HG02588 (cell line): Measurements from ENCODE around the gene CCDC78.
"Not testable (repeated sequence)": the region's sequence is repeated elsewhere in the genome, so short reads cannot be mapped to it uniquely, and the experiment has no call there.

Experiments
- ATAC-seq: cut with Tn5 transposase; IDR thresholded peaks from one replicate; pipeline ENCODE4 v1.9.1; 2021; ENCODE audit warnings: mild to moderate bottlenecking, moderate library complexity; ENCODE audit not compliant: unreplicated experiment

CCDC78 gene

DNA sequence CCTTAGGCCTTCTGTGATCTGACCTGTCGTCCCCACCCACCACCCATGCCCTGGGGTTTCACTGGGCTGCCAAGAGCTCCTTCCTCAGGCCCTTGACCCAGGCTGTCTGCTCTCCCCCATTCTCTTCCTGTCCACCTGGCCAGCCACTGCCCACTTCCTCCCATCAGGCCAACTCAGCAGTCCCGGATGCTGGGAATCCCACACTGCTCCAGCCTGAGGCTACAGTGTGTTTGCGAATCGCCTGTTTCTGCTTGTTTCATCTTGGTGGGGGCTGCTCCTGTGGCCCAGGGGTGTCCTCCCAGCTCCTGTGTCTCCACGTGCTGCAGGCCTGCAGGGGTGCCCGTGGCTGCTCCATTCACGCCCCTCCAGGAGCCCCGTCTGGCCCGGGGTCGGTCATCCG lies 12.2 kb downstream of the CCDC78 start:
- ATAC-seq = no peak

DNA sequence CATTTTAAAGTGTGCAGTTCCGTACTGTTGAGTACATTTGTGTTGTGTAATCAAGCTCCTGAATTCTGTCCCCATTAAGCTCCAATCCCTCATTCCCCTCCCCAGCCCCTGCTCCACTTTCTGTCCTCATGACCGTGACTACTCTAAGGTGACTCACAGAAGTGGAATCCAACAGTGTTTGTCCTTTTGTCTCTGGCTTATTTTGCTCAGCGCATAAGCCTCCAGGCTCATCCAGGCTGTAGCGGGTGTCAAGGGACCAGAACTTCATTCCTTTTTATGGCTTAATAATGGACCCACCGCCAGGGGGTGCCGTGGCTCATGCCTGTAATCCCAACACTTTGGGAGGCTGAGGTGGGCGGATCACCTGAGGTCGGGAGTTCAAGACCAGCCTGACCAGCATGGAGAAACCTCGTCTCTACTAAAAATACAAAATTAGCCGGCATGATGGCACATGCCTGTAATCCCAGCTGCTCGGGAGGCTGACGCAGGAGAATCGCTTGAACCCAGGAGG lies 13.4 kb downstream of the CCDC78 start:
- ATAC-seq = not testable (repeated sequence)

DNA sequence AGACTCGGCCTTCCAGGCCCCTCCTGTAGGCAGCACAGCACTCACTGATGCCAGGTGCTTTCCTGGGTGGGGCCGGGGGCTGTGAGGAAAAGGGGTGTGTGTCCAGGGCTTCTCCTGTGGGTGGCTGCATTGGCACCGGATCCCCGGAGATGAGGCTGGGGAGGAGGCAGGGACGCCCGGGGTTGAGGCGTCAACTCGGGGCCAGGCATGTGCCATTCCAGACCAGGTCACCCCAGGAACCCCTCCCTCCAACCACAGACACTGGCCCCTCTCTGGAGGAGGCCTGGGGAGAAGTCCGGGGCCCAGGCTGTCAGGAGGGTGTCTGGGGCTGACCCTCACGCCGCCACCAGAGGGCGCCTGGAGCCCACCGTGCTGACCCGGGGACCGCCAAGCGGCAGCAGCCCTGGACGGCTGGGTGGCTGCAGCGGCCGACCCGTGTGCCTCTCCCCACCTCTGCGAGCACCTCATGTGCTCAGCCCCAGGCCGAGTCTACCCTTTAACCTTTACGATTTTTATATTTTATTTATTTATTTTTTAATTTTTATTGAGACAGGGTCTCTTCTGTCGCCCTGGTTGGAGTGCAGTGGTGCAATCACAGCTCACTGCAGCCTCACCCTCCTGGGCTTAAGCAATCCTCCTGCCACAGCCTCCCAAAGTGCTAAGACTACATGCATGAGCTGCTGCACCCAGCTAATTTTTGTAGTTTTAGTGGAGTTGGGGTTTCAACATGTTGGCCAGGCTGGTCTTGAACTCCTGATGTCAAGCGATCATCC lies 14.5 kb downstream of the CCDC78 start:
- ATAC-seq = no peak

DNA sequence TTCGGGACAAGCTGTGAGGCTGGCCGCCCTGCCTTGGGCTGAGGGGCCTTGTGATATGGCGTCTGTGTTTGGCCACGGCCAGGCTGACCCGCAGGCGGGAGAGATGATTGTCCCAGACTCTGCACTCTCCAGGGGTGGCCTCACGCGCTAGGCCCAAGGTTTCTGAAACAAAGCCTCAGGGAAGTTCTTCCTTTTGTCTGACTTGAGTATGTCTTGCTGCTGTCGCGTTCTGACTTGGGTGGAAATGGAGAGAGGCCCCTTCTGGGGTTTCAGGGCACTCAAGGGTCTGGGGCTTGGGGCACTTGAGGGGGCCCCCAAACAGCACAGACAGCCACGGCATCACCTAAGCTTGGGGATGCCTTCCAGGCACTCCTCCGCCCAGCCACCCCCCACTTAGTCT lies 15.2 kb downstream of the CCDC78 start:
- no peak for ATAC-seq

DNA sequence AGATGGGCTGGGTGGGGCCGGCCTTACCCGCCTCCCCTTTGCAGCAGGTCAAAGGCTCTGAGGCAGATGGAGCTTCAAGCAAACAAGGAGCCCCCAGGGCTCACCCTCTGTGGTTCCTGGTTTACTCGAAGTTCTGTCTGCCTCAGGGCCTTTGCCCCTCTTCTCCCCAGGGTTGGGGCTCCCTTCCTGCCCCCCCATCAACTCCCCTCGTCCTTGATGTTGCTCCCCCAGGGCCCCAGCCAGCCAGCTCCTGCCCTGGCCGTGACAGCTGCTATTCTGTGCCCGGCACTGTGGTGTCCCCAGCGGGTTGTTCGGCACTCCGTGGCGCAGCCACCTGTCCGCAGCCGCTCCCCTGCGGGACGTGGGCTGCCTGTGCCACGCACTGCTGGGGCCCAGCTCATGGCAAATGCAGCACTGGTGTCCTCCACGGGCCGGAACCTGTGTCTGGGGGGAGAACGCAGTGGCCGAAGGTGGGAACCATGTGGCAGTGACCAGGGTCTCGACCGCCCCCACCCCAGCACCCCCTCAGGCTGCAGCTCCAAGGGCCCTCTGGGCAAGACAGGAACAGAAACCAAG lies 15.7 kb downstream of the CCDC78 start:
- ATAC-seq = no peak

DNA sequence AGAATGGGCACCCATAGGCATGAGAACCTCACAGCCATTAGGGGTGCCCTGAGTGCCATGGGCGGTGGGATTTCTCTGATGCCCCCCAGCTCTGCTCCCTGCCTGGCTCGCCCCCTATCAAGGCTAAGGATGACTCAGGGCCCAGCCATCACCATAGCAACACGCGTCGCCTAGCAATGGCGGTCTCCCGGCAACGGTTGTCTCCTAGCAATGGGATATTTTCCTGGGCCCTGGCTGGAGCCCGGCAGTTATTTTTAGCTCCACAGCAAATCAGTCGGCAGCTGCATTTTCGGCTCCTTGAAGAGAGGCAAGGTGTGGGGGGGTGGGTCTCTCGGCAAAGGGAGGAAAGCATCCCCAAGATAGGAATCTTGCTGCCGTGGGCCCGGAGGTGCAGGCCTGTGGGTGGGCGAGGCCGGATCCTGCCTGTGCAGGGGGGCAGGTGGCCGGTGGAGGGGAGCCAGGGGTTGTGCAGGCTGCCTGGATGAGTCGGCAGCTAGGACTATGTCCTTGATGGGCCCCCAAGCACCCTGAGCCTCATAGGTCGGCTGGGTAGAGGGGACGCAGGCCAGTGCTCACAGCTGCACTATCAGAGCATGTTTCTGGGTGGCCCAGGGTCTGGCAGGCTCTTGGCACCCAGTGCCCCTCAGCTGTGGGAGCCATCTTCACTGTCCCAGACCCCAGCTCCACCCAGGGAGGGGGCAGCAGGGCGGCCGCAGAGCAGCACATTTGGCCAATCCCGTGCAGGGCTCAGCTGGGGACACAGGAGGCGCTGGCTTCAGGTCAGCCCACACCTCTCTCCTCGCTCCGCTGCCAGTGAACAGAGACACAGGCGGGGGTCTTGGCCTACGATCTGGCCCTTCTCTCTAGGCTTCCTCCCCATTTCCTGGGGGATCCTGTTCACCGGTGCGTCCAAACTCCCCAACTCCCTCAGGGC lies 16.4 kb downstream of the CCDC78 start:
- no peak for ATAC-seq

DNA sequence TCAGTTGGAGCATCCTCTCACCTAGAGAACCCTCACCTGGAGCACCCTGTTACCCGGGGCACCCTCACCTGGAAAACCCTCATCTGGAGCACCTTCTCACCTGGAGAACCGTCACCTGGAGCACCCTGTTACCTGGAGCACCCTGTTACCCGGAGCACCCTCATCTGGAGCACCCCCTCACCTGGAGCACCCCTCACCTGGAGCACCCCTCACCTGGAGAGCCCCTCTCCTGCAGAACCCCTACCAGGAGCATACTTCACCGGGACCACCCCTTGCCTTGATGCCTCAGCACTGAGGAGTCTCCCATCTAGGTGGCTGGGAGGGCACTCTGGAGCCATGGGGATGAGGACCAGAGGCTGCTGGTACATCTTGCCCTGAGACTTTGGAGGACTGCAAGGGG lies 17.3 kb downstream of the CCDC78 start:
- no peak for ATAC-seq

DNA sequence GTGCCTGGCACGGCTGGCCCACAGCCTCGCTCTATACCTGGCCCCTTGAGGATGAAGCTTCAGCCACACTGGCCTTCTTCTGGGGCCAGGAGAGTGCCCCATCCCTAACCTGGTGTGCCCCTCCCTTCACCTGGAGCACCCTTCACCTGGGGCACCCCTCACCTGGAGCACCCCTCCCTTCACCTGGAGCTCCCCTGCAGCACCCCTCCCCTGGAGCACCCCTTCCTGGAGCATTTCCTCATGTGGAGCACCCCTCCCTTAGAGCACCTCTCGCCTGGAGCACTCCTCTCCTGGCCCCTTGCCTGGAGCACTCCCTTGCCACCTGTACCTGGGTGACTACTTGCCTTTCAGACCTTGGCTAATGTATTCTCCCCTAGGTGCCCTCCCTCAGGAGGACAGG lies 18.2 kb downstream of the CCDC78 start:
- no peak for ATAC-seq

DNA sequence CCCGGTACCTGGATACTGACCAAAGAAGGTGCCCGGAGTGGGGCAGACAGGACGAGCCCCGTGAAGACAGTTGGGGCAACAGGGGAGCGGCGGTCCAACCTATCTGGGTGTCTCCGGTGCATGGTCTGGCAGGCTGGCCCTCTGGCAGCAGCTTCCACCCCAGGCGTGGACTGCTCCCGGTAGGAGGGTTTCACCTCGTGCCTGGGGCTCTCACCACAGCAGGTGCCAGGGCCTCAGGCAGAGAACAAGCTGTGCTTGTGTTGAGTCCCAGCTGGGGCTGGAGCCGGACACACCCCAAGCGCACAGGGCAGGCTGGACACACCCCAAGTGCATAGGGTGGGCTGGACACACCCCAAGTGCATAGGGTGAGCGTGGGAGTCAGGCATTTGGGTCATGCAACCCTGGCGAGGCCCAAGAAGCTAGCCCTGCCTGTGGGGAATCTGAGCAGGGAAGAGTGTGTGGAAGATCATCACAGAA lies 19.1 kb downstream of the CCDC78 start:
- no peak for ATAC-seq

DNA sequence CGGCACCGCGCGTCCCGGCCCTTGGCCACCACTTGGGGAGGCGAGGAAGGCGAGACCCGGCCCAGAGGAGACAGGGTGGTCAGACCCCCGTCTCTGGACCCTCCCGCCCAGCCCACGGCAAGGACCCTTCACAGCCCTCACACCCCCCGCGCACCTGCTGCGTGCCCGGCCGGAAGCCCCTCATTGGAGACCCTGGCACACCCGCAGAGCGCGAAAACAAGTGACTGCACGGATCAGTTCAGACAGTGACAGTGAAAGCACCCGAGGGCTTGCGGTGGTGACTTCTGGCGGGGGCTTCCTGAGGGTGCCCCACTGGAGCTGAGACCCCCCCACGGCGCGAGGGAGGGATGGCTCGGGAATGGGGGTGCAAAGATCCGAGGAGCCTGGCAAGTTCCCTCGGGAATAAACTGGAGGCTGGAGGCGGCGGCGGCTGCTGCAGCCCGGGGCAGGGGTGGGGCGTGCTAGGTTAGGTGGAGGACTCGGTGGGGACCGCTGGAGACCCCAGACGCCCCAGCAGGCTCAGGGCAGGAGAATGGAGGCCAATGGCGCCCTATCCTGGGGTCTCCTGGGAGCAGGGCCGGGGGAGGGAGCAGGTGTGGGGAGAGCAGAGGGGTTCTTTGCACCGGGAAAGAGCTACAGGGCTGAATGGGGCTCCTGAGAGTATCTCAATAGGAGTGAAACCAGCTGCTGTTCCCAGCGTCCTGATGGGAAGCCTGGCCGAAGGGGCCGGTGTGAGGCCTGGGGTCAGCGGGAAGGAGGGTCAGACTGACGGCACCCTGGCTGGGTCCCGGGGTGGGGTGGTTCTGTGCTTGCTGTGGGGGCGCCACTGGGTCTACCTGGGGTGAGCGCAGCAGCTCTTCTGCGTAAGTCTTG lies 19.8 kb downstream of the CCDC78 start:
- ATAC-seq = no peak

DNA sequence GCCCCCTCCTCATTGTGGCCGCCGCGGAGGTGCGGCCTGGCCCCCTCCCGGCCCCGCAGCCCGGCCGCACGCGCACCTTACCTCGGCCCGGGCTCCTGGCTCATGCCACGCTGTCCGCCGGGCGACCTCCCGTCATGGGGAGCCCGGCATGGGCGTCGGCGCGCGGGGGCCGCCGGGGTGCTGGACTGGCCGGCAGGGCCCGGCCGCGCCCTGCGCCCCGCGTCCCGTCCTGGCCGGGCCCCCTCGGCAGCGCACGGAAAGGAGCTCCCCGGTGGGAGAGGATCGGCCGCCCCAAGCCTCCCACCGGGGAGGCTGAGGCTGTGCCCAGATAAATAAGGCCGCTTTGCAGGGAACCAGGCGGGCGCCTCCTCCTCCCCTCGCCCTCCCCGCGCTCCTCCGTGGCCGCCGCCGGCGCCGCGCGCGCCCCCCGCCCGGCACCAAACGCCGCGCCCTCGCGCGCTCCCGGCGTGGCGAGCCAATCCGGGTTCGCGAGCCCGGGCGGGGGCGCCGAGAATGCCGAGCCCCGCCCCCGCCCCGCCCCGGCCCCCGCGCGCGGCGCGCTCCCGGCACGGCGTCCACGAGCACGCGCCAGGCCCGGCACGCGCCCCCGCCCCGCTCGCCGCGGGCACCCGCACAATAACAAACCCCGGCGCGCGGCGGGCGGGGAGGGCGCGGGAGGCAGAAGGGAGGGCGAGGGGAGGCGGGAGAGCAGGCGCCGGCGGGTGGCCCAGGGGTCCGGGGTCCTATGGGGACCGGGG lies 20.6 kb downstream of the CCDC78 start, which contains the start of gene FBXL16:
TSS of gene FBXL16 (minus strand) at position 371 of the 758 bp plus-strand sequence. CDS start 8,396 bp downstream, outside the sequence.
- ATAC-seq = no peak

DNA sequence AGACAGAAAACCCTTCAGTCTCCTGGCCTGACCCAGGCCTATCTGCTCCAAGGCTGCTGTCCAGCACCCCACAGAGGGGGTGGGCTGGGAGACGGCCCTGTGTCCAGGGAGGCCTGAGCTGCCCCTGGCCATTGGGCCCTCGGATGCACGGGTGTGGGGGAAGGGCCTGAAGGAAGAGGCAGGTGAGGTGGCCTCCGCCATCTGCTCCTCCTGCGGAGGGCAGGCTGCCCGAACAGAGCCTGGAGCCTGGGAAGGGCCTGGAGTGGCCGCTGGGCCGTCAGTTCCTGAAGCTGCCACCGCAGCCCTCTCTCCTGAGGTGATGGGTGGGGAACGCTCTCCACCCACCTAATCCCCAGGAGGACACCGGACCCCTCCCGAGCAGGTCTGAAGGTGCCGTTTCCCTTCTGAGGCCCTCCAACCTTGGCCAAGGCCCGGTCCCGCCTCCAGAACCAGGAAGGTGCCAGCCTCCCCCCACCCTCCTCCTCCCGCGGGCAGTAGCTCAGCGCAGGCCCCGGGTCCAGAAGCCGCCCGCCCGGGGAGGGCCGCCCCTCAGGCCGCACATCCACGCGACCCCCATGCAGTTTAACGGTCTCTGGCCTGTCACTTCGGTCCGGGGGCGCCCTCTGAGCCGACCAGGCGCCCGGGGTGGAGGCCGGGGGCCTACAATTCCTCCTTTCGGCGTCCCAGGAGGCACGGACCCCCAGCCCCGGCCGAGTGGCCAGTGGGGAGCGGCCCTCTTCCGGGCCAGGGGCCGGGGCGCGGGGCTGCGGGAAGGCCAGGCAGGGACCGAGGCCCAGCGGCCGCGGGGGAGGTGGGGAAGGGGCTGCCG lies 21.5 kb downstream of the CCDC78 start:
- ATAC-seq = no peak

DNA sequence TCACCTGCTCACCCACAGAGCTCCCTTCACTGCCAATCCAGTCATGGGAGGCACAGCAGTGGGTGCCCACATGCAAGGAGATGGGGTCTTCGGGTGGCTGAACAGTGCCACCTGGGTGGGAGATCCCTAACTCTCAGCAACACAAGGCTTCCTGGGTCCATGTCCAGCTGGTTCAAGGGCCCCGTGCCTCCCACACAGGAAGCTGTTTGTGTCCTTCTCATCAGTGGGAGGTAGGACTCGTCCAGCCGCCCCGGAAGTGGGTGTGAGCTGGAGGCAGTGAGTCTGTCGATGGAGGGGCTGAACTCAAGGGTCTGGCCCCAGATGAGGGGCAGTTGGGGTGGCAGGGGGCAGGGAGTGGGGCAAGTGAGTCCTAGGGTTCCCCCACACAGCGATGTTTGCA lies 22.2 kb downstream of the CCDC78 start:
- ATAC-seq = no peak

DNA sequence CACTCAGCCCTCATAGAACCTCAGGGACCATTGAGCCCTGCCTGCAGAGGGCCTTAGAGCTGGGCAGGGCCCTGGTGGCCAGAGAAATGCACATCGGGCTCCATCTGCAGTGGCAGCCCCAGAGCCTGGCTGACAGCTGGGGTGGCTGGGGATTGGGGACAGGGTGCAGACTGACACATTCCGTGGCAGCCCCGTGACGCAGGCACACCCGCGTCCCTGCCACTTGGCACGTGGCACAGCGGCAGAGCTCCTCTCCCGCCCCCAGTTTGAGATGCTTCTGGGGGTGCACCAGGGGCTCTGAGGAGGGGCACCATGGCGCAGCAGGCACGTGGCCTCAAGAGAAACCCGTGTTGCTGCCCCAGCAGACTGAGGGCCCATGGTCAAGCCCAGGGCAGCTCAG lies 22.8 kb downstream of the CCDC78 start:
- no peak for ATAC-seq

DNA sequence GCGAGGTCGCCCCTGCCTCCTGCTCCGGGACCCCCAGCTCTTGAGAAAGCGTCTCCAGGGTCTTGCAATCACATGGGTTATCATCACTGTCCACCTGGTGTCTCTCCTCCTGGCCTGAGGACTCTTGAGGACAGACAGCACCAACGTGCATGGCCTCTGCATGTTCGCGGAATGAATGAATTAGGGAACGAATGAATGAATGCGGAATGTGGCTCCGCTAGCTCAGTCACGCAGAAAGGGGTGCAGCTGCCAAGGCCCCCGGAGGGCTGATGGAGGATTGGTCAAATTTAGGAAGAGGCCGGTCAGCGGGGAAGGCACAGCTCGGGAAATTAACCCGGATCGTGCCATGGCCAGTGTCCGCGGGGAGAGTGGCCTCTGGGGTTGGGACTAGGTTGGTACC lies 23.9 kb downstream of the CCDC78 start:
- no peak for ATAC-seq

DNA sequence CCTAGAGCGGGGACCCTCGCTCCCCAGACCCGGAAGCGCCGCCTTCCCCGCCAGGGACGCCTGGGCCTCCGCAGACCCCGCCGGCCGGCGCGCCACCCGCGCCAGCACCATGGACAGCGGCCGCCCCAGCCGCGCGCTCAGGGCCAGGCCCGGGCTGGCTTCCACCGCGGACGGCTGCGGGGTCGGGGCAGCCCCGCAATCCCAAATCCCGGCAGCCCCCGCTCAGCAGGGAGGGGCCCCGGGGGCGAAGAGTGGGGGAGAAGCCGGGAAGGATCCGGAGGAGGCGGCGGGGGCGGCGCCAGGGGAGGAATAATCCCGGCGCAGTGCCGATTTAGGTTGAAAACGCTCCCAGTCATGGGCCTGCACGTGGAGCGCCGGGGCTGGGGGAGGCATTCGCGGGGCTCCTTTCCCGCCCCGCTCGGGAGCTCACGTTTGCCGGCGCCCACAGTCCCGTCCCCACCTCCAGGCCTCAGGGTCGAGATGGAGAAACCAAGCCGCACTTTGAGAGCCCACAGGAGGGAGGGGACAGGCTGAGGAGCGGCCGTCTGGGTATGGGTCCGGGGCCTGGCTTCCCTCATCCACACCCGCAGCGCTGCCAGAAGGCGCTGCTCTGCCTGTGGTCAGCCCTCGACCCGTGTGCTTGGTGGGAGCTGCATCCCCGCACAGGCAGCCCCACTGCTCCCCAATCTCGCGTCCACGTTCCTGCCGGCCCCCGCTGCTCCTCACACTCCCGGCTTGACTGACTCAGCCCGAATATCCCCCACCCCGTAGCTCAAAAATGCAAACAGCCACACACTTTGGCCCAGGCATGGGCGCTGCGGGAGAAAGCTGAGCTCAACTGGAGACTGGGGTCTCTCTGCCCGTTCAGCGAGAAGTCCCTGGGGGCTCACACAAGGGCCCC lies 25.3 kb downstream of the CCDC78 start:
- no peak for ATAC-seq

DNA sequence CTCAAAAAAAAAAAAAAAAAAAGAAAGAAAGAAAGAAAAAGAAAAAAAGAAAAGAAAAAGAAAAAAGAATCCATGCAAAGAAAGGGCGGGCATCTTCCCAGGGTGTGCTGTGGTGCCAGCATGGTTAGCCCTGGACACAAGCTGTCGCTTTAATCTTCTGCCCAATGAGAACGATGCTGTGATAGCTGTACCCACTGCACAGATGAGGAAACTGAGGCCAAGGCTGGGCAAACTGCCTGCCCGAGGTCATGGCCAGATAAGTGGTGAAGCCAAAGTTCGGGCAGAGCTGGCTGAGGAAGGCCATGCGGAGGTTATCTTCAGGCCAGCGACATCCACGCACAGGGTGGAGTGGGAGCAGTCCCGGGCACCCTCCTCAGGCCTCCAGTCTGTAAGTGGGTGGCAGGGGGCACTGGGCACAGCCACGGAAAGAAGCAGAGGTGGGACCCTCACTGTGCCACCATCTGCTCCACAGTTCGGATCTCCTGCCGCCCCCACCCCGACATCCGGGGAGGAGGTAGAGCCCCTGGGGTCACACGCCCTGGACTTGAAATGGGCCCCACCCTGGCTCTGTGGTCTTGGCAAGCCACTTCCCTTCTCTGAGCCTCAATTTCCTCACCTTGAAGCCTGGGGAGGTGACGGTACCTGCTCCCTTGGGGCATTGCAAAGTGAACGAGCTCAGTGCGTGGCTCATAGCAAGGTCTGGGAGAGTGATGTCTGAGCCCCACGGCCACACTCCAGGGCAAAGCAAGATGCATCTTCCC lies 27.2 kb downstream of the CCDC78 start:
- no peak for ATAC-seq
